ENCODE measurements around the gene LRP1B.
A peak's percentile ranks its signal among the peaks of the same experiment; 100 is the strongest.

DNA sequence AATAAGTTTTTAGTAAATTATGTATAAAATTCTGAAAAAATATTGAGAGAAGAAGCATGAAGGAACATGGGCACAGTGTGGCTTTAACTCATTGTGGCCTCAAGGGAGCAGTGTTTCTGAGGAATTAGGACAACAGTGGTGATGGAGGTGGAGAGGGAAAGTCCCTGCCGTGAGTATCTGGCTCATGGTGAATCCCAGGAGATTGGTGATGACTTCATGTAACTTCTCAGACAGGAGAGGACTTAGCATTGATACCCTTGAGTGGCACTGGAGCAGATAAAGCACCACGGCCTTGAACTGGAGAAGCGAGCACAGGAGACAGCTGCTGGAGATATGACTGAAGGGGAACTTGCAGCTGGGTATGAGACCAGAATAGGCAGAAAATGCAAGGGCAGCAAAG is 35.0 kb upstream of the LRP1B start:
- TF ChIP-seq, protein P1, sequence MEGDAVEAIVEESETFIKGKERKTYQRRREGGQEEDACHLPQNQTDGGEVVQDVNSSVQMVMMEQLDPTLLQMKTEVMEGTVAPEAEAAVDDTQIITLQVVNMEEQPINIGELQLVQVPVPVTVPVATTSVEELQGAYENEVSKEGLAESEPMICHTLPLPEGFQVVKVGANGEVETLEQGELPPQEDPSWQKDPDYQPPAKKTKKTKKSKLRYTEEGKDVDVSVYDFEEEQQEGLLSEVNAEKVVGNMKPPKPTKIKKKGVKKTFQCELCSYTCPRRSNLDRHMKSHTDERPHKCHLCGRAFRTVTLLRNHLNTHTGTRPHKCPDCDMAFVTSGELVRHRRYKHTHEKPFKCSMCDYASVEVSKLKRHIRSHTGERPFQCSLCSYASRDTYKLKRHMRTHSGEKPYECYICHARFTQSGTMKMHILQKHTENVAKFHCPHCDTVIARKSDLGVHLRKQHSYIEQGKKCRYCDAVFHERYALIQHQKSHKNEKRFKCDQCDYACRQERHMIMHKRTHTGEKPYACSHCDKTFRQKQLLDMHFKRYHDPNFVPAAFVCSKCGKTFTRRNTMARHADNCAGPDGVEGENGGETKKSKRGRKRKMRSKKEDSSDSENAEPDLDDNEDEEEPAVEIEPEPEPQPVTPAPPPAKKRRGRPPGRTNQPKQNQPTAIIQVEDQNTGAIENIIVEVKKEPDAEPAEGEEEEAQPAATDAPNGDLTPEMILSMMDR (conservative IDR thresholded peaks at IDR 0.05; ENCODE audit: low read length), result peak; percentile 67
- no peak for TF ChIP-seq EZH2phosphoT487 (IDR thresholded peaks at IDR 0.05; ENCODE audit: borderline replicate concordance)
